Endothelial cell of umbilical vein (primary cell): ENCODE data around the gene GREB1.

Source experiments
- EZH2 ChIP-seq: IDR thresholded peaks from 2 replicates; pipeline ENCODE4 v1.6.1; 2012; ENCODE audit warnings: borderline replicate concordance, low read depth, mild to moderate bottlenecking, moderate library complexity, low read length, inconsistent platforms; ENCODE audit not compliant: severe bottlenecking
- FOS ChIP-seq: IDR thresholded peaks from 2 replicates; pipeline ENCODE4 v1.6.1; 2011; ENCODE audit warnings: mild to moderate bottlenecking, low read length, moderate library complexity, borderline replicate concordance; ENCODE audit not compliant: insufficient read depth
- GATA2 ChIP-seq: IDR thresholded peaks from 2 replicates; pipeline ENCODE4 v1.7.0; 2011; ENCODE audit warnings: low read depth, mild to moderate bottlenecking, moderate library complexity, mixed read lengths, low read length; ENCODE audit not compliant: insufficient read length, insufficient read depth
- JUN ChIP-seq: IDR thresholded peaks from 2 replicates; pipeline ENCODE4 v1.6.1; 2011; ENCODE audit warnings: borderline replicate concordance, low read depth; ENCODE audit not compliant: insufficient read length, insufficient read depth
- MYC ChIP-seq: IDR thresholded peaks from one replicate; pipeline ENCODE4 v1.6.1; 2011; ENCODE audit warnings: mild to moderate bottlenecking, low read depth, low read length
- POLR2A ChIP-seq: IDR thresholded peaks from 2 replicates; pipeline ENCODE4 v1.6.1; 2012; ENCODE audit warnings: low read depth, mild to moderate bottlenecking, control low read depth, low read length
- POLR2AphosphoS5 ChIP-seq: IDR thresholded peaks from 2 replicates; pipeline ENCODE4 v1.6.1; 2012; ENCODE audit warnings: low read depth, mild to moderate bottlenecking, control low read depth, low read length, moderate library complexity; ENCODE audit not compliant: insufficient read depth
- TF ChIP-seq, protein P1 (sequence below), 2 donors: IDR thresholded peaks; 1 replicate in 1 of 2; 2 replicates in 1 of 2; pipeline ENCODE4 v1.5.1; 2011; ENCODE audit warnings: low read length in 2 of 2, mild to moderate bottlenecking in 2 of 2, moderate library complexity in 2 of 2, control low read depth in 1 of 2, inconsistent platforms in 1 of 2, low read depth in 1 of 2; ENCODE audit not compliant: insufficient read depth in 1 of 2; ENCODE audit errors: extremely low read depth in 1 of 2
- TF ChIP-seq, protein P2 (sequence below): IDR thresholded peaks from 2 replicates; pipeline ENCODE4 v1.6.1; 2011; ENCODE audit not compliant: insufficient read depth, insufficient read length

DNA sequence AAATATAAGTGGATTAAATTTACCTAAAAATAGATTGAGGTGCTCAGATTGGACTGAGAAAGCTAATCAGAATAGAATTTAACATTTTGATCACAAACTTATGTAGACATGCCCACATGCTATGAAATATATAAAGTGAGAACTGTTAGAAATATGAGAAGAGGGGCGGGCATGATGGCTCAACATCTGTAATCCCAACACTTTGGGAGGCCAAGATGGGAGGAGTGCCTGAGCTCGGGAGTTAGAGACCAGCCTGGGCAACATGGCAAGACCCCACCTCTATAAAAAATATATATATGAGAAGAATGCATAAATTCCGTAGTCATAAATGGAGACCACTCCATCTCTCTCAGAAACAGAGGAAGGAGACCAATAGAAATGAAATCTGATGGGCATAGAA is 110.4 kb downstream of the GREB1 start:
- TF ChIP-seq, protein P1, sequence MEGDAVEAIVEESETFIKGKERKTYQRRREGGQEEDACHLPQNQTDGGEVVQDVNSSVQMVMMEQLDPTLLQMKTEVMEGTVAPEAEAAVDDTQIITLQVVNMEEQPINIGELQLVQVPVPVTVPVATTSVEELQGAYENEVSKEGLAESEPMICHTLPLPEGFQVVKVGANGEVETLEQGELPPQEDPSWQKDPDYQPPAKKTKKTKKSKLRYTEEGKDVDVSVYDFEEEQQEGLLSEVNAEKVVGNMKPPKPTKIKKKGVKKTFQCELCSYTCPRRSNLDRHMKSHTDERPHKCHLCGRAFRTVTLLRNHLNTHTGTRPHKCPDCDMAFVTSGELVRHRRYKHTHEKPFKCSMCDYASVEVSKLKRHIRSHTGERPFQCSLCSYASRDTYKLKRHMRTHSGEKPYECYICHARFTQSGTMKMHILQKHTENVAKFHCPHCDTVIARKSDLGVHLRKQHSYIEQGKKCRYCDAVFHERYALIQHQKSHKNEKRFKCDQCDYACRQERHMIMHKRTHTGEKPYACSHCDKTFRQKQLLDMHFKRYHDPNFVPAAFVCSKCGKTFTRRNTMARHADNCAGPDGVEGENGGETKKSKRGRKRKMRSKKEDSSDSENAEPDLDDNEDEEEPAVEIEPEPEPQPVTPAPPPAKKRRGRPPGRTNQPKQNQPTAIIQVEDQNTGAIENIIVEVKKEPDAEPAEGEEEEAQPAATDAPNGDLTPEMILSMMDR (IDR thresholded peaks at IDR 0.05; ENCODE audit: extremely low read depth in 1 of 2, insufficient read depth in 1 of 2, low read depth in 1 of 2, low read length in 2 of 2): no peak
- TF ChIP-seq POLR2A (no peak), EZH2 (no peak), POLR2AphosphoS5 (no peak), MYC (no peak), JUN (no peak), FOS (no peak), GATA2 (no peak)
- TF ChIP-seq, protein P2, sequence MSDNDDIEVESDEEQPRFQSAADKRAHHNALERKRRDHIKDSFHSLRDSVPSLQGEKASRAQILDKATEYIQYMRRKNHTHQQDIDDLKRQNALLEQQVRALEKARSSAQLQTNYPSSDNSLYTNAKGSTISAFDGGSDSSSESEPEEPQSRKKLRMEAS: no peak
